Ovary (tissue), 9 donors: Measurements from ENCODE around the gene C6orf15. TPM values are rescaled to one million over a fixed set of nuclear protein-coding genes. Genes with fewer than 3 reads are reported as not detected.

Experiments
- DNase-seq, 5 donors: peaks; one replicate each; pipeline ENCODE4 v3.0.0-alpha.2; 2019 to 2020
- H3K27ac ChIP-seq, 2 donors: fragments of 200-600 bp; one replicate each; pipeline versions ENCODE4 v1.5.1 to v1.8.0; 2019 to 2022
- H3K27me3 ChIP-seq: fragments of 200-600 bp; one replicate; pipeline ENCODE4 v1.8.0; 2022
- H3K36me3 ChIP-seq: fragments of 200-600 bp; sonication (generic); one replicate; pipeline ENCODE4 v1.5.1; 2019
- H3K4me1 ChIP-seq: one replicate; pipeline ENCODE4 v1.8.1; 2013; ENCODE audit warnings: mild to moderate bottlenecking, moderate library complexity; ENCODE audit not compliant: insufficient read depth
- H3K4me3 ChIP-seq: fragments of 200-600 bp; sonication (generic); one replicate; pipeline ENCODE4 v1.5.1; 2017
- H3K9me3 ChIP-seq, 2 donors: fragments of 200-600 bp in 1 of 2; sonication (generic) in 1 of 2; one replicate each; pipeline versions ENCODE4 v1.5.1 to v1.8.1; 2013 to 2019; ENCODE audit warnings: mild to moderate bottlenecking in 1 of 2, moderate library complexity in 1 of 2
- CTCF ChIP-seq, 3 donors: fragments of 450-650 bp in 2 of 3; fragments of 200-600 bp in 1 of 3; IDR thresholded peaks; one replicate each; pipeline versions ENCODE4 v1.5.1 to v1.8.0; 2016 to 2022; ENCODE audit warnings: antibody characterized with exemption in 3 of 3, mild to moderate bottlenecking in 1 of 3
- EP300 ChIP-seq: sonication (generic); formaldehyde crosslinking; IDR thresholded peaks from one replicate; pipeline ENCODE4 v1.6.1; 2017; ENCODE audit warnings: antibody characterized with exemption
- POLR2A ChIP-seq: fragments of 450-650 bp; IDR thresholded peaks from one replicate; pipeline ENCODE4 v1.6.1; 2017; ENCODE audit warnings: antibody characterized with exemption, mild to moderate bottlenecking, moderate library complexity
- WGBS, 3 donors: extraction: QIAGEN DNeasy Blood & Tissue Kit in 1 of 3; methylation state at CpG; one replicate each; pipeline versions ENCODE4 v1.1.5 to v1.1.7; 2013 to 2017; 5-methylcytosine and 5-hydroxymethylcytosine counted together
- intact Hi-C, 4 donors: fragments of 100-400 bp; cut with DNase I; formaldehyde crosslinking; loops; one replicate each; pipeline versions ENCODE4 v1.11.0 to v1.15.1; 2022 to 2023
- polyA plus RNA-seq, 2 donors: library from polyadenylated mRNA; stranded (reverse); fragments of 200-250 nt in 1 of 2; fragments of 350-450 nt in 1 of 2; fragmentation: Illumina TruSeq in 1 of 2; extraction: RNeasy Lipid Tissue Mini Kit (QIAGEN cat#74804) in 1 of 2; gene quantifications; one replicate each; pipeline ENCODE4 v1.2.3, GENCODE V29; 2013 to 2014
- total RNA-seq, 7 donors: library from RNA; depleted of rRNA in 2 of 7; stranded (reverse); fragments of >200 nt in 2 of 7; fragmentation: NEBNext Ultra II Directional in 3 of 7; extraction: Animal tissue kit (Norgen Biotek cat#: 25700) in 3 of 7; gene quantifications; one replicate each; pipeline versions ENCODE4 v1.1.0 to v1.2.4, GENCODE V29; 2016 to 2023
- donor health status: DM: no; HTN: no; CAD: no; lungs with moderate emphysema.
- donor health status: DM: no; HTN: no; CAD: no.
- donor health status: Bipolar disorder and iron deficiency.
- donor health status: DM: yes; HTN: yes; CAD: no.
- donor health status: DM: no; HTN: no; CAD: no.
- donor health status: DM: yes; HTN: yes; CAD: no.

The C6orf15 gene
- total and polyA plus RNA-seq, 9 donors = not detected

GRCh38 chr6:31143148-31143547 lies 30.8 kb upstream of the C6orf15 start:
- no peaks in the 10 kb centered on the region for H3K4me1 ChIP-seq
- 16 to 38% (median 33%) methylated on average over 11 of the region's 11 CpGs for WGBS, 3 donors
- no peak overlapping the region for H3K27ac ChIP-seq
- H3K9me3 ChIP-seq = no peaks in the 10 kb centered on the region
- no peak for TF ChIP-seq CTCF (IDR thresholded peaks at IDR 0.05)
- no peak overlapping the region for H3K4me3 ChIP-seq
- DNase-seq = peak in 4 of 5 donors; percentile 34 to 79 (median 54)
- intact Hi-C loops = no loop called here
- H3K36me3 ChIP-seq = no peaks in the 10 kb centered on the region
- no peaks in the 10 kb centered on the region for H3K27me3 ChIP-seq

- TF ChIP-seq POLR2A (no peak), EP300 (no peak), CTCF (IDR thresholded peaks at IDR 0.05) (no peak)
- no peaks in the 10 kb centered on the region for H3K27me3 ChIP-seq
- no peak overlapping the region for H3K27ac ChIP-seq
- H3K9me3 ChIP-seq = no peaks in the 10 kb centered on the region
- 39 to 60% (median 42%) methylated on average over 2 of the region's 2 CpGs for WGBS, 3 donors
- H3K4me1 ChIP-seq = no peaks in the 10 kb centered on the region
- no peaks in the 10 kb centered on the region for H3K36me3 ChIP-seq
- H3K4me3 ChIP-seq = no peak overlapping the region
- intact Hi-C loops = no loop called here
- DNase-seq = no peak
These were observed 30.0 kb upstream of the C6orf15 start for GRCh38 chr6:31142361-31142761.

- TF ChIP-seq EP300 (no peak), POLR2A (no peak), CTCF (IDR thresholded peaks at IDR 0.05) (no peak)
- no peaks in the 10 kb centered on the region for H3K4me1 ChIP-seq
- H3K9me3 ChIP-seq = no peaks in the 10 kb centered on the region
- WGBS, 3 donors = 86 to 93% (median 87%) methylated on average over 15 of the region's 15 CpGs
- no peaks in the 10 kb centered on the region for H3K27me3 ChIP-seq
- H3K4me3 ChIP-seq = no peak overlapping the region
- DNase-seq = no peak
- H3K36me3 ChIP-seq = no peaks in the 10 kb centered on the region
- no peak overlapping the region for H3K27ac ChIP-seq
- intact Hi-C loops = no loop called here
These were observed 28.3 kb upstream of the C6orf15 start for GRCh38 chr6:31140643-31141042.

- Histone ChIP-seq H3K27me3 (no peaks in the 10 kb centered on the region), H3K4me3 (no peak overlapping the region), H3K36me3 (no peaks in the 10 kb centered on the region), H3K27ac (no peak overlapping the region), H3K9me3 (no peaks in the 10 kb centered on the region), H3K4me1 (no peaks in the 10 kb centered on the region)
- intact Hi-C loops = loop anchor here (5.0 kb wide), 2 partner anchors 53 to 228 kb away; no protein-coding TSS in a partner anchor
- DNase-seq = no peak
- TF ChIP-seq EP300 (no peak), CTCF (IDR thresholded peaks at IDR 0.05) (no peak), POLR2A (no peak)
- WGBS, 3 donors = 0 to 4% (median 2%) methylated on average over 4 of the region's 4 CpGs
These were observed 27.2 kb upstream of the C6orf15 start for GRCh38 chr6:31139599-31139998.

GRCh38 chr6:31138982-31139381 lies 26.6 kb upstream of the C6orf15 start, which contains the start of gene PSORS1C2:
Gene PSORS1C2, minus strand, starts transcription at chr6:31139066. Its CDS starts 40 bp downstream, at chr6:31139026.
- Histone ChIP-seq H3K36me3 (no peaks in the 10 kb centered on the region), H3K27me3 (no peaks in the 10 kb centered on the region), H3K4me3 (no peak within 1 kb of the TSS), H3K4me1 (no peaks in the 10 kb centered on the region), H3K9me3 (no peaks in the 10 kb centered on the region), H3K27ac (no peak within 1 kb of the TSS)
- TF ChIP-seq POLR2A (no peak), CTCF (IDR thresholded peaks at IDR 0.05) (no peak), EP300 (no peak)
- DNase-seq = peak in 1 of 5 donors; percentile 23
- WGBS, 3 donors = 88 to 93% (median 91%) methylated on average over 4 of the region's 4 CpGs
- intact Hi-C loops = loop anchor here (5.0 kb wide), 2 partner anchors 53 to 228 kb away; no protein-coding TSS in a partner anchor
